ENCODE data around the gene ETV3. TPM values are rescaled to one million over a fixed set of nuclear protein-coding genes. Genes with fewer than 3 reads are reported as not detected.
A peak's percentile ranks its signal among the peaks of the same experiment; 100 is the strongest.

The ETV3 gene
- total and polyA plus RNA-seq, 2 experiments from 2014 or later: 5.2 to 10.6 TPM

DNA sequence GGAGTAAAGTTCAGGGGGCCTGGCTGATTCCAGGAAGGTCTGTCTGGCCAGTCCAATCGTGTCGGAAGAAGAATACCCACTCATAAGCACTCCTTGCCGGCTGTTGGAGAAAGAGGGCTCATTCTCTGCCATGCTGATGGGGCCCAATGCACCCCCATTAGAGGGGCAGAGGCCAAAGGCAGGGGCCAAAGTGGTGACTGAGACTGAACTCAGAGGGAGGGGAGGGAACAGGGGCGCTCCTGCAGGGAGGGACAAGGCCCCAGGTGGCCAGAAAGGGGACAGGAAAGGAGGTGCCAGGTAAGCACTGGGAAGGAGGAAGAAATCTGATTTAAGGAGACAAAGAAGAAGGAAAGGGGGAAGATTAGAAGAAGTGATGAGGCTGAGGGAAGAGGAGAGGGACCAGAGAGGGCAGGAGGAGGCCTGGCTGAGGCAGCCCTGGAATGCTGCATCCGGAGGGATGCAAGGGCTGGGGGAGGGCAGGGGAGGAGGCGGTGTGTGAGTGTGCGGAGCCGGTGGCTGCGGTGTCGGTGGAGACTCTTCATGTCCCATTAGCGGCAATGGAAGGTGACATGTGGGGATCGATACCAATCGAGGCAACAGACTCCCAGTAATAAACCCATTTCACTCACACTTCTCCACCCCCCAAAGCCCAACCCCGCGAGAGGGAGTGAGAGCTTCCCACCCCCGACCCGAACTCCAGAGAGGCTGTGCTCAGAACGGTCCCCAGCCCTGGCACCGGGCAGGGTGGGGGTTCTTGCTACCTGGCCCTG, 26.6 kb downstream of the ETV3 start:
- no peaks in the 10 kb centered on the region for H3K9me3 ChIP-seq (ENCODE audit: low read depth)
- in situ Hi-C loops (cut with MboI): no loop called here
- WGBS, 2 experiments (ENCODE audit: low coverage in 1 of 2, low lambda C conversion rate in 2 of 2, missing lambda C conversion rate in 2 of 2): 71 to 77% methylated on average over 9 to 19 of the region's 19 CpGs

DNA sequence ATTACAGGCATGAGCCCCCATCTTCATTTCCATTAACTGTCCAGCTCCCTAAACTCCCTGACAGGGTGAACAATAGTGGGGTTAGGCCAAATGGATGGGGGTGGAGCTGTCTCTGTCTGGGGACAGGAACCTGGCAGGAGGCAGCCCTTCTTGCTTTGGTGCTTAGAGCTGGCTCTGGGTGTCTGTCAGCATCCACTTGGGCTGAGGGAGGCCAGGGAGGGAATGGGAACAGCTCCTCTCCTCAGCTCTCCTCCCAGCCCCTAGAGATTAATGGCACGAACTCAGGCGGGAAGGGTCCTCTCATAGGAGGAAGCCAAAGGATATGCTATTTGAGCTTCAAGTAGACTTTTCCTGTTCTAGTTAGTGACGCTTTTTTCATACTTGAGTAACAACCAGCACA, 27.5 kb downstream of the ETV3 start:
- in situ Hi-C loops (cut with MboI): no loop called here
- H3K27me3 ChIP-seq (replicated peaks; ENCODE audit: insufficient read depth): no peaks in the 10 kb centered on the region
- 95 to 100% methylated on average over 3 of the region's 3 CpGs for WGBS, 2 experiments (ENCODE audit: low coverage in 1 of 2, low lambda C conversion rate in 2 of 2, missing lambda C conversion rate in 2 of 2)
- no peaks in the 10 kb centered on the region for H3K9me2 ChIP-seq (ENCODE audit: insufficient read depth)
- no peak for DNase-seq
- no peaks in the 10 kb centered on the region for H3K36me3 ChIP-seq (ENCODE audit: low read depth)
- no peak overlapping the region for H3K4me2 ChIP-seq (ENCODE audit: unreplicated experiment)
- no peaks in the 10 kb centered on the region for H4K20me1 ChIP-seq (ENCODE audit: insufficient read depth)
- no peak overlapping the region for H3K9ac ChIP-seq
- H3K4me3 ChIP-seq: no peak overlapping the region
- H3K4me1 ChIP-seq (ENCODE audit: insufficient read depth): peaks cover 18% of the 10 kb centered on the region
- H3F3A ChIP-seq (ENCODE audit: insufficient read depth): 0 out of 2 replicates have a peak, but pooled peaks cover 4% of the 10 kb centered on the region
- no peak overlapping the region for H2AFZ ChIP-seq
- H3K79me2 ChIP-seq (ENCODE audit: insufficient read depth): no peaks in the 10 kb centered on the region
- no peaks in the 10 kb centered on the region for H3K9me3 ChIP-seq (ENCODE audit: low read depth)
- no peak overlapping the region for H3K27ac ChIP-seq
- TF ChIP-seq EZH2phosphoT487 (IDR thresholded peaks at IDR 0.05; ENCODE audit: insufficient read depth, low read depth): no peak
- no peak for TF ChIP-seq EZH2 (IDR thresholded peaks at IDR 0.05; ENCODE audit: insufficient read depth, poor library complexity, severe bottlenecking)

More for the DNA sequence above, 26.6 kb downstream of the ETV3 start:
- TF ChIP-seq EZH2 (IDR thresholded peaks at IDR 0.05; ENCODE audit: insufficient read depth, poor library complexity, severe bottlenecking): no peak
- TF ChIP-seq EZH2phosphoT487 (IDR thresholded peaks at IDR 0.05; ENCODE audit: insufficient read depth, low read depth): no peak
- no peaks in the 10 kb centered on the region for H3K9me2 ChIP-seq (ENCODE audit: insufficient read depth)
- no peaks in the 10 kb centered on the region for H3K27me3 ChIP-seq (replicated peaks; ENCODE audit: insufficient read depth)
- H4K20me1 ChIP-seq (ENCODE audit: insufficient read depth): no peaks in the 10 kb centered on the region
- no peak for DNase-seq
- no peak overlapping the region for H3K4me3 ChIP-seq
- H3K4me2 ChIP-seq (ENCODE audit: unreplicated experiment): no peak overlapping the region
- no peak overlapping the region for H2AFZ ChIP-seq
- H3K36me3 ChIP-seq (ENCODE audit: low read depth): no peaks in the 10 kb centered on the region
- H3K4me1 ChIP-seq (ENCODE audit: insufficient read depth): peaks cover 10% of the 10 kb centered on the region
- H3K9ac ChIP-seq: no peak overlapping the region
- 0 out of 2 replicates have a peak, but pooled peaks cover 4% of the 10 kb centered on the region for H3F3A ChIP-seq (ENCODE audit: insufficient read depth)
- no peaks in the 10 kb centered on the region for H3K79me2 ChIP-seq (ENCODE audit: insufficient read depth)
- no peak overlapping the region for H3K27ac ChIP-seq

- H3K79me2 ChIP-seq (ENCODE audit: insufficient read depth): no peaks in the 10 kb centered on the region
- H3K4me3 ChIP-seq: no peak overlapping the region
- H3K9me2 ChIP-seq (ENCODE audit: insufficient read depth): no peaks in the 10 kb centered on the region
- no peaks in the 10 kb centered on the region for H3K27me3 ChIP-seq (replicated peaks; ENCODE audit: insufficient read depth)
- peaks cover 18% of the 10 kb centered on the region for H3K4me1 ChIP-seq (ENCODE audit: insufficient read depth)
- no peaks in the 10 kb centered on the region for H3K9me3 ChIP-seq (ENCODE audit: low read depth)
- no peak for TF ChIP-seq EZH2 (IDR thresholded peaks at IDR 0.05; ENCODE audit: insufficient read depth, poor library complexity, severe bottlenecking)
- no peak for TF ChIP-seq EZH2phosphoT487 (IDR thresholded peaks at IDR 0.05; ENCODE audit: insufficient read depth, low read depth)
- H3K9ac ChIP-seq: no peak overlapping the region
- H3K4me2 ChIP-seq (ENCODE audit: unreplicated experiment): no peak overlapping the region
- H3F3A ChIP-seq (ENCODE audit: insufficient read depth): 0 out of 2 replicates have a peak, but pooled peaks cover 4% of the 10 kb centered on the region
- no peak overlapping the region for H3K27ac ChIP-seq
- H3K36me3 ChIP-seq (ENCODE audit: low read depth): no peaks in the 10 kb centered on the region
- in situ Hi-C loops (cut with MboI): no loop called here
- H4K20me1 ChIP-seq (ENCODE audit: insufficient read depth): no peaks in the 10 kb centered on the region
- peak; percentile 62 for DNase-seq
- whole genome bisulfite sequencing, 2 experiments (ENCODE audit: low coverage in 1 of 2, low lambda C conversion rate in 2 of 2, missing lambda C conversion rate in 2 of 2): 22 to 27% methylated on average over 6 of the region's 6 CpGs
- H2AFZ ChIP-seq: no peak overlapping the region
Observed at GRCh38 chr1:157110003-157110402, 28.2 kb downstream of the ETV3 start.

- no peak overlapping the region for H2AFZ ChIP-seq
- in situ Hi-C loops (cut with MboI): no loop called here
- no peaks in the 10 kb centered on the region for H3K79me2 ChIP-seq (ENCODE audit: insufficient read depth)
- peaks cover 18% of the 10 kb centered on the region for H3K4me1 ChIP-seq (ENCODE audit: insufficient read depth)
- no peak overlapping the region for H3K4me3 ChIP-seq
- no peaks in the 10 kb centered on the region for H3K9me3 ChIP-seq (ENCODE audit: low read depth)
- 65 to 73% methylated on average over 6 of the region's 6 CpGs for WGBS, 2 experiments (ENCODE audit: low coverage in 1 of 2, low lambda C conversion rate in 2 of 2, missing lambda C conversion rate in 2 of 2)
- no peak overlapping the region for H3K27ac ChIP-seq
- no peak for DNase-seq
- H3K4me2 ChIP-seq (ENCODE audit: unreplicated experiment): no peak overlapping the region
- H3K9ac ChIP-seq: no peak overlapping the region
- H3F3A ChIP-seq (ENCODE audit: insufficient read depth): 0 out of 2 replicates have a peak, but pooled peaks cover 4% of the 10 kb centered on the region
- no peaks in the 10 kb centered on the region for H3K36me3 ChIP-seq (ENCODE audit: low read depth)
- no peaks in the 10 kb centered on the region for H3K9me2 ChIP-seq (ENCODE audit: insufficient read depth)
- TF ChIP-seq EZH2phosphoT487 (IDR thresholded peaks at IDR 0.05; ENCODE audit: insufficient read depth, low read depth) (no peak), EZH2 (IDR thresholded peaks at IDR 0.05; ENCODE audit: insufficient read depth, poor library complexity, severe bottlenecking) (no peak)
- no peaks in the 10 kb centered on the region for H4K20me1 ChIP-seq (ENCODE audit: insufficient read depth)
- no peaks in the 10 kb centered on the region for H3K27me3 ChIP-seq (replicated peaks; ENCODE audit: insufficient read depth)
Observed at GRCh38 chr1:157108448-157108847, 29.7 kb downstream of the ETV3 start.

Measured in GM23248 (cell line).